8988T (cell line): ENCODE measurements around the gene UBA5.

Experiments
- DNase-seq: peaks from one replicate; pipeline ENCODE4 v3.0.0; 2011

UBA5 gene

DNA sequence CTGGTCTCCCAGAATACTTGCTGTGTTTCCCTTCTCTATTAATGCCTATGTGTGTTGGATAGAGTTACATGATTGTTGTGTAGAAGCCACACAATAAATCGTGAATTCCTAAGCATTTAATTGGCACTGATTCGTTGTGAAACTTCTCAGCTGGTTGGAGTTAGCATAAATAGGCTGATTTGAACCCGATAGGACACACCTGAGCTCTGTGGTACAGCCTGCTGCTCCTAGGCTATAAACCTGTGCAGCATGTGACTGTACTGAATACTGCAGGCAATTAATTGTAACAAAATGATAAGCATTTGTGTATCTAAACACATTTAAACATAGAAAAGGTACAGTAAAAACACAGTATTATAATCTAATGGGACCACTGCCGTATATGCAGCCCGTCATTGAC, 5.4 kb upstream of the UBA5 start:
- no peak for DNase-seq

DNA sequence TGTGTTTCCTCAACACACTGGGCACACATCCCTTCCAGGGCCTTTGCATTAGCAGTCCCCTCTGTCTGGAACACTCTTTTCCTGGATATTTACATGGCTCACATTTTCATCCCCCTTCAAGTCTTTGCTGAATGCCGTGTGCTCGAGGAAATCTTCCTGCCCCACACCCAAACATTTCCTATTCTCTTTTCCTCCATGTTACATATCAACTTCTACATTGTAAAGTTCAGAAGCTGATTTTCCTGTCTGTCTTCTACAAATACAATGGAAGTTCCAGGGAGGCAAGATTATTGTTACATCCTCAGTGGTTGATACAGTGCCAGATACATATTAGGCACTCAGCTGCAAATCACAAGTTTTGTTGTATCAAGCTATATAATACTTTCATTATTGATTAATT, 4.7 kb upstream of the UBA5 start:
- no peak for DNase-seq

DNA sequence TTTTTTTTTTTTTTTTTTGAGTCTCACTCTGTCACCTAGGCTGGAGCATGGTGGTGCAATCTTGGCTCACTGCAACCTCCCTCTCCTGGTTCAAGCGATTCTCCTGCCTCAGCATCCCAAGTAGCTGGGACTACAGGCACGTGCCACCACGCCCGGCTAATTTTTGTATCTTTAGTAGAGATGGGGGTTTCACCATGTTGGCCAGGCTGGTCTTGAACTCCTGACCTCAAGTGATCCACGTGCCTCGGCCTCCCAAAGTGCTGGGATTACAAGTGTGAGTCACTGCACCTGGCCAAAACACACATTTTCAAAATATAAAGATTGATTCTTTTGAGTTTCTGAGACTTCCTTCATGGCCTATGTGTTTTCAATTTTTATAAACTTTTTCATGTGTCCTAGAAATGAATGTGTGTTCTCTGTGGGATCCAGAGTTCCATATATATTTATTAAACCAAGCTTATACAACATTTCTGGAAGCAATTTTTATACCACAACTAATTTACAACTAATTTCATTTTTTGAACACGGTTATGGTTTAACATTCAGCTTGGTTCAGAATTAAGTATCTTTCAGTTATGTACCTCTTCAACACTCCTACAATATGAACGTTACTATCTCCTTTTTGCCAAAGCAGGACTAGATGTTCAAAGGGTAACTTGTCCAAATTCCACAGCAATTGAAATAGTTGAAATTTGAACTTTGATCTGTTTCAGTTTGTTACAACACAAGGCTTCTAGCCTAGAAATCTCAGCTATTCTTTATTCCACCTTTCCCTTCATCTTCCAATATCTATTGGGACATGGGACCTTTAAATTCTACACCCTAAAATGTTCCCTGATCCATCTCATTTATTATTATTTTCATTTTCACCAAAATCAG, 2.0 kb upstream of the UBA5 start:
- no peak for DNase-seq

DNA sequence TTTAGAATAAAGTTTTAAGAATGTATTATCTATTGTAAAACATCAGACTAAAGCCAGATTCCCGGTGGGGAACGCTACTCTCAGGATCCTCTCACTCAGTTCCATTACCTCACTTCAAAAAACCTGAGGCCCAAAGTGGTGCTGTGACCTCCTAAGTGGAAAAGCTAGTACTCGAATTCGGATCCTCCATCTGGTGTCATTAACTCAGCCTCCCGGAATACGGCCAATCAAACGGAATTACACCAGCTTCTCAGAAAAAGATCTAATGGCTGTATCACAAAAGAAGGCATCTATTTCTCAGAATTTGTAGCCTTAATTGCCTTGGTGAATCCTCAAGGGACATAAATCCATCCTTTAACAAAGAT, 1.1 kb upstream of the UBA5 start:
- no peak for DNase-seq

DNA sequence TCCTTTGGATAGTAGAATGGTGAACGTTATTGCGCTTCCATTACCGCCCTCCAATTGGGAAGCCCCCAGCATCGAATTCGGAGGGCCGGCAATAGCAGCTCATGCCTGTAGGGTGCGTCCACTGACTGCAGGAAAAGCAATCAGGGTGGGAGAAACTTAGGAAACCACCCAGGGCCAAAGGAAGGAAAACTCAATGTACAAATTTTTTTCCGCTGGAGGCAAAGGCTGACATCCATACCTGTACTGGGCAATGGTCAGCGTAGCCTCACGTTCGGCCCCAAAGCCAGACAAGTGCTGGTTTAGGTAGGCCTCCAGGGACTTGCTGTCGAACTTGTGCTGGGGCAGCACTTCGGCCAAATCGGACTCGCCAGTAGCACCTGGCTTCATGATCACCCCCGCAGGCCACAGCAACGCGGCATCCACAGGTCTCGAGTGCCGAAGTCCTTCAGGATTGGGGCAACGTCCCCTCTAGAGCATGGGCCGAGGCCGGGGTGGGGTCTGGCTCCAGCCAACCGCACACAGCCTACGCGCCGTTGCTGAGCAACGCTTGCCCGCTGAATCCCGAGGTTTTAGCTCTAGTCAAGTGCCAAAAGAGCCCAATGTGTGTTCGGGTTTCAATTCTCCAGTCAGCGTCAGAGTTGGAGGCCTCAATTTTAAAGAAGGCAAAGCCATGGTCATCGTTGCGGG, 621 bp upstream of the UBA5 start, which contains the start of gene ACAD11:
ACAD11 (minus strand) TSS at position 445 of the 687 bp plus-strand sequence; CDS start at position 387, 58 bp downstream.
- DNase-seq, result peak; percentile 50

DNA sequence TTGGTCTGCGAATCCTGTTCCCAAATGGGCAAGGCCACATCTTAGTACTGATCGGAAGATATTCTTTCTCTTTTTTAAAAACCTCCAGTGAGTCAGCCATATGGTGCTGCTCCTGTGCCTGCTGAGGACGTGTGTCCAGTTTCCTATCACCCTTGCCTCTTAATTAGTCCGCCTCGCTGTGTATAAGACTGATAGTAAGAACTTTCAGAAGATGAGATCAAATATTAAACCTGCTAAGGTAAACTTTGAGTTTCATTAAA, 612 bp downstream of the UBA5 start:
- DNase-seq, result no peak

DNA sequence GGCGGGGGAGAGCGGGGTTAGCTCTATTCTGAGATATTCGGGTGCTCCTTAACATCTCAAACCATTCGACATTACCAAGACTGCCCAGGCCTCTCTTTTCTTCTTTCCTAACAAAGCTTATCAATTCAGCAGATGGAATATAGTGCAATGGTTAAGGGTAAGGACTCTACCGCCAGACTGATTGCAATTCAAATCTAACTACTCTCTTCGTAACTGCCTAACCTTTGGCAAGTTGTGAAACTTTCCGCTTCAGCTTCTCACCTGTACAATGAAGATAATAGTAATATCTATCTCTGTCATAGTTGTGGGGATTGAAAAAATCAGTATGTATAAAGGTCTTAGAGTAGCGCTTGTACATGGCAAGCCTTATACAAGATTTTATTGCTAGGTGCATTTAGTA, 972 bp downstream of the UBA5 start:
- DNase-seq, result no peak

DNA sequence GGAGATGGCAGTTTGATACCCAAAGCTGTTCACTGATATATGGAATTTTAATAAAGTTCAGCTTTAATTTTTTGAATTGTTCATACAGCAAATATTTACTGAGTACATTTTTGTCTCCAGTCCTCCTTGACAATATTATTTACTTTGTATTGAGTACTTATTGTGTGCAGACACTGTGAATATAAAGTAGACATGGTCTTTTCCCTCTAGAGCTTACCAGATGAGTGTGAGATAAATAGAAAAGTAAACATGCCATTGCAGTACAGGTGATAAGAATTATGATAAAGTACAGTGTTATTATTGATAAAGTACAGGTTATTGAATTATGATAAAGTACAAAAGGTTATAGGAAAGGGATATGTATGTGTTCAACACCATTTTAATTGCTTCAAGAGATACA, 2.1 kb downstream of the UBA5 start:
- no peak for DNase-seq

DNA sequence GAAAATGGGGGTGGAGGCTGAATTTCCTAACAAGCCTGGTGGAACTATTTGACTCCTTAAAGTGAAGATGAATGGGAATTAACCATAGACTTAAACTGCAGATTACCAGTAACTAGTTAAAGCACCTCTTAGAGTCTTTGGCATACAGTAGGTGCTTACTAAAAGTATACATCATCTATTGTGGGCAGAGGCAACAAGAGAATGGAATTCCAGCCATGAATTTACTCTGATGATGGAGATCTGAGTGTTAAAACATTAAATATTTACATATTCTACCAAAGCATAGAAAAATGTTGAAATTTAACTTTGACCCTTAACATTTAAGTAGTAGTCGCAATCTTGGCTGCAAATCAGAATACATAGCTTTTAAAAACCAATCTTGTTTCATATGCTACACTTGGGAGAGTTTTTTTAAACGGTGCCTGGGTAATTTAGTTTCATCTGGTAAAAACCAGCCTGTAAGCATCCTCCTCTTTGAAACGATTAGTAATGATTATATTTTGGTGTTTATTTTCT, 5.2 kb downstream of the UBA5 start:
- no peak for DNase-seq

DNA sequence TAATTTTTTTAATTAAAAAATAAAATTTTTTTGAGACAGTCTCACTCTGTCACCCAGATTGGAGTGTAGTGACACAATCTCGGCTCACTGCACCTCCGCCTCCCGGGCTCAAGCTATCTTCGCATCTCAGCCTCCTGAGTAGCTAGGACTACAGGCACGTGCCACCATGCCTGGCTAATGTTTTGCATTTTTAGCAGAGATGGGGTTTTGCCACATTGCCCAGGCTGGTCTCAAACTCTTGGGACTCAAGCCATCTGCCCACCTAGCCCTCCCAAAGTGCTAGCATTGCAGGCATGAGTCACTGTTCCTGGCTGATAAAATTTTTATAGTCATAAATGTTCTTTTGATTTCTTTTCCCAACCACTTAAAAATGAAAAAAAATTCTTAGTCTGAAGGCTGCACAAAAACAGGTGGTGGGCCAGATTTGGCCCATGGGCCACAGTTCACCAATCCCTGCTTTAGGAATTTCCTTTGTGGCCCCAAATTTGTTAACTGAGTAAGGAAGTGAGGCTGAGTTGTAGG, 9.2 kb downstream of the UBA5 start:
- DNase-seq, result no peak

DNA sequence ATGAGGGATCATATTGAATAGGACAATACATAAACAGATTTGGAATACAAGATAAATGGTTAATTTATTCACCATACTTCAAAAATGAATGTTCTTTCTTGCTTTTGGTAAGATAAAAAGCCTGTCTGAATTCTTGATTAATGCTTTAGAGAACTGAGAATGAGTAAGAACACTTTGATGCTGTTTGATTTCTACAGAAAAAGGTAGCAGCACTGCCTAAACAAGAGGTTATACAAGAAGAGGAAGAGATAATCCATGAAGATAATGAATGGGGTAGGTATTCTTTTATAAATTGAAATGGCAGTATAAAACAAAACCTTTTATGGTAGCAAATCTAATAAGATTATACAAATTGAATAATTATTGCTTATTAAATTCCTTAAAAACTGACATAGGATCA, 15.3 kb downstream of the UBA5 start:
- DNase-seq, result no peak

DNA sequence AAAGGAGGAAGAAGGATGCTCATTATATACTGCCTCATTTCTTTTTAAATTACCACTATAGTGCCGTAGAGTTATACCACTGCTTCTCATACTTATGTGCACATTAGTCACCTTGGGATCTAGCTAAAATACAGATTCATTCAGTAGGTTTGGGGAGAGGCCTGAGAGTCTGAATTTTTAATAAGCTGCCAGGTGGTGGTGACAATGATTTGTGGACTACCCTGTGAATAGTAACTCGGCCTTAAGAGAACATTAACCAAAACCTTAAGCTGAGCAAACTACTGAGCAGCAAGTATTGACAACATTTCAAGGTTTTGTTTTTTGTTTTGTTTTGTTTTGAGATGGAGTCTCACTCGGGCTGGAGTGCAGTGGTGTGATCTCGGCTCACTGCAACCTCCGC, 19.8 kb downstream of the UBA5 start:
- no peak for DNase-seq

DNA sequence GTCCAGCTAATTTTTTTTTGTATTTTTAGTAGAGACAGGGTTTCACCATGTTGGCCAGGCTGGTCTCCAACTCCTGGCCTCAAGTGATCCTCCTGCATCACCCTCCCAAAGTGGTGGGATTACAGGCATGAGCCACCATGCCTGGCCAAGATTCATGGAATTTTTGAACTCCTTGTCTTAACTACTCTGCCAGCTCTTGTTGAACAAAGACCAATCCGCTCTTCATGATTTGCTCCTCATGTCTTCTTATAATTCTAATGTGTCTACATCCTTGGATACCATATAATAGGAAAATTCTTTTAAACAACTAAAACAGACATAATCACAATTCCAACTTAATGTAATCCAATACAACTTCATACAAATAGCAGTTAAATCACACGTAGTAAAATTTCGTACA, 21.3 kb downstream of the UBA5 start:
- no peak for DNase-seq

DNA sequence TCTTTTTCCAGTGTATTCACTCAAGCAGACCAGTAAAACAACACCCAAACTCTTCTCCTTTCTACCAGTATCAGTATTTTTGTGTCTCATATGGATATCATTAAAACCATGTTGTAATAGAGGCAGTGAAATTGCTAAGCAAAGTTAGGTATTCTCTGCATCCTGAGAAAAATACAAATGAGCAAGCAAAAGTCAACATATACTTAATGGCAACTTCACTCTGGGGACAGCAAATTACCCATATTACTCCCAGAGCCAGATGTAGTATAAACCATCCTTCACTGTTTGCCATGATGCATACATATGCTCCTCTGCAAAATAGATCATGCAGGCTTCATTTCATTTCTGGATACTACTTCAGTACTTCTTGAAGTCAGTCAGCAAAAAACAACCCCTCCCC, 22.1 kb downstream of the UBA5 start:
- DNase-seq, result no peak

DNA sequence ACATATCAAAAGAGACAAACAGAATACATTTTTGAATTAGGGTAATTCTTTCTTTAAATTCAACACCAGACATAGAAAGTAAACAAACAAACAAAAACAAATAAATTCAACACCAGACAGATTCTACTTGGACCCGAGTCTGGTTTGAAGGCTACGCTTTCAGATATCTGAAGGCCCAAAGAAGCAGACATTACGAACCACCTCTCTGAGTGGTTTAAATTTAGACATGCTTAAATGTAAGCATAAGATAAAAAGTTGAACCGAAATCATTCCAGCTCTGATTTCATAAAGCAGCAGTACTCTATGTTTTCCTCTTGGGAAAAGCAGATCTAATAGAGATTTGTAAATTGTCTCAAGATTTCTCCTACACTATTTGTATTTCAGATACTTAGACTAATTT, 29.9 kb downstream of the UBA5 start:
- no peak for DNase-seq

DNA sequence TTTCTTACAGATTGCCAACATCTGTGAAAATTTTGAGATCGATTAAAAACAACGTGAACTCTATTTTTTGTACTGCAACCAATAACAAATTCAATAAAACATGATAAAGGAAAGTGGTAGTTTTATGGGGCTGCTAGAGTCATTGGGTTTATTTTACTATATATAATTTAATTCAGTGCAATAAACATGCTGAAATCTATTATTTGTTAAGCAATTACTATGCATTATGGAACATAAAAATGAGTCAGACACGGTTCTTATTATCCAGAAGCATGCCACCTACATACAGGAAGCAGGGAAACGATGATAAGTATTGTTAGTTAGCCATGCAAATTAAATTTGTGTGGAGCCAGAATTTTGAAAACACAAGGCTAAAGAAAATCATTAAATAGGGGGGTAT, 34.9 kb downstream of the UBA5 start:
- no peak for DNase-seq

DNA sequence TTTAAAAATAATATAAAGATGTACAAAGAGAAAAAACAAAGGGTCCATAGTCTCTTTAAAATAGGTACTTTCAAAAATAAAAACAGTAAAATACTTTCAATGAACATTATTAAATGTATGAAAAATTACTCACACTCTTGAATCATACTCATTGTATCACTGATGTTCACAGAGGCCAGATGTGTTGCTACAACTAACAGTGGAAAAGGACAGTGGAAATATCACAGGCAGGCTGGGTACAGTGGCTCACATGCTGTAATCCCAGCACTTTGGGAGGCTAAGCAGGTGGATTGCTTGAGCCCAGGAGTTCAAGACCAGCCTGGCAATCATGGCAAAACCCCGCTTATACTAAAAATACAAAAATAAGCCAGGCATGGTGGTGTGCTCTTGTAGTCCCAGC, 35.3 kb downstream of the UBA5 start:
- DNase-seq, result no peak

DNA sequence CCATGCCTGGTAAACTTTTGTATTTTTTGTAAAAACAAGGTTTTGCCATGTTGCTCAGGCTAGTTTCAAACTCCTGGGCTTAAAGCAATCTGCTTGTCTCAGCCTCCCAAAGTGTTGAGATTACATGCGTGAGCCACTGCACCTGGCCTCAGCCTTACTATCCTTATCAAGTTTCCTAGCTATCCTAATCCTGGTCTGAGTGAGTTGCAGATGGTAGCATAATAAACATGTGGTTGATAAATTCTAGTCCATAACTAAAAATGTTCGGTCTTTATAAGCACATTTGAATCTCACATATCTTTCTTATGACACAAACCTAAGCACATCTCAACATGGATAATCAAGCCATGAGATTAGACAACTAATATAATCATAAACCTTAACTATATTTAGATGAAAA, 43.6 kb downstream of the UBA5 start:
- no peak for DNase-seq

DNA sequence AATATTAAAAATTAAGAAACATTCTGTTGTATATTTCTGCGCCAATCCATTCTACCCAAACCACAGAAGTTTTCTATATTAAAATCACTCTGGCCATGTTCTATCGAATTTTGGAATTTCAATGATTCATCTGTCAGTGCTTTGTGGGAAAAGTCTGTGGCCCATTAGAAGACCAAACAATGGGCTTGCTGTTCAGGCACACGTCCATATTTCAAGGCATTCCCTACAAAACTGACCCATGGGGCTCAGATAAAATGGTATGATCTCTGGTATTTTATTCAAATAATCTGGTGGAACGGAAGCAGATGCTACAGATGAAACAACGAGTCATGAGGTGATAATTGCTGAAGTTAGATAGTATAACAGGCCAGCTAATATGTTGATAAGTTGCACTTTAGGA, 49.6 kb downstream of the UBA5 start:
- DNase-seq, result no peak

DNA sequence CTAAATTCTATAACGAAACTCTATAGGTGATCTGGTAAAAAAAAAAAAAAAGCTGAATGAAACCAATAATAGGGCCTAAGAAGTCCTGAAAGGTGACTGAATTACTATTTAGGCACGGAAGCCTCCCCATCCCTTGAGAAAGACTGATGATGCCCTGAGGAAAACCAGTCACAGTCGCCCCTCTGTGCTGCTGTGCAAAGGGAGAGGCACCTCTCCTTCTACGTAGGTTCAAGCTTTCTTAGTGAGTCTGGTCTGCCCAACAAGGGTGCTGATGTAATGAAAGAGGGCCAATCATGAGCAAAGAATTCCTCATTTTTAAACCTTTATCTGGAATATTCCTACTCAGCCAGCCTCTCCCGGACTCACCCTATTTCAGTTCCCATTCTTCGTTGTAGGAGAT, 50.2 kb downstream of the UBA5 start:
- no peak for DNase-seq

DNA sequence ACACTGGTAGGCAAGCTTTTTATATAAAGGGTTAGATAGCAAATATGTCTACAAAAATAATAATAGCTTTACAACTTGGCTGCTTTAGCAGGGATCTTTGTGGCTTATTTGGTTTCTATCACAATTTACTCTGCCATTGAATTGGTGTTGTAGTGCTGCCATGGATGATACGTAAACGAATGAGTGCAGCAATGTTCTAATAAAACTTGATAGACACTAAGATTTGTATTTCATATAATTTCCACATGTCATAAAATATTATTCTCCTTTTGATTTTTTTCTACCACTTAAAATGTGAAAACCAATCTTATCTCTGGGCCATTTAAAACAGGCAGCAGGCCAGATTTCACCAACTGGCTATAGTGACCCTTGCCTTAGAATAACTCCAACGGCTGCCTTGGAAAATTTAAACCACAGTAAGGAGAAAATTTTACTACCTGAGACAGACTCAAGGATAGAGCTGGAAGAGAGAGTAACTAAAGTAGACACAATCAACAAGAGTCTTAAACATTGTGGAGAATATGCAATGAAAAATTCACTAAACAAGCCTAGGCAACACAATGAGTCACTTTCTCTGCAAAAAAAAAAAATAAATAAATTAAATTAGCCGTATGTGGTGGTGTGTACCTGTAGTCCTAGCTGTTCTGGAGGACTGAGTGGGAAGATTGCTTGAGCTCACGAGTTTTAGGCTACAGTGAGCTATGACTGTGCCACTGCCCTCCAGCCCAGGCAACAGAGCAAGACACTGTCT, 54.0 kb downstream of the UBA5 start:
- no peak for DNase-seq

DNA sequence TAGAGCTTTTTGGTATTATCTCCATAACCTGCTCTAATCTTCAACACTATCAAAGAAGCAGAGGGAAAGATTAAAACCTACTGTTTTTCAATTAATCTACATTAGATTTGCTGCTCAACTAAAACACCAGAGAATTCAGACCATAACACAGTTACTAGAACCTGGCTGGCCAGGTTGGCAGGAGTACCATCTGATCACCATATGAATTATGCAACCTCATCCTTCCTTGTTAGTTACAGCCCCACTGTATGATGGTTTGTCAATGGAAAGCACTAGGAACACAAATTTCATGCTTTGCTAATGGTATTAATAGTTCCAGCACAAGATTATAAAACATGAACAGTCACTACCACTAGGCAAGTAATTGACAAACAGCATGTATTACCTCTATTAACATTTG, 56.2 kb downstream of the UBA5 start:
- no peak for DNase-seq

DNA sequence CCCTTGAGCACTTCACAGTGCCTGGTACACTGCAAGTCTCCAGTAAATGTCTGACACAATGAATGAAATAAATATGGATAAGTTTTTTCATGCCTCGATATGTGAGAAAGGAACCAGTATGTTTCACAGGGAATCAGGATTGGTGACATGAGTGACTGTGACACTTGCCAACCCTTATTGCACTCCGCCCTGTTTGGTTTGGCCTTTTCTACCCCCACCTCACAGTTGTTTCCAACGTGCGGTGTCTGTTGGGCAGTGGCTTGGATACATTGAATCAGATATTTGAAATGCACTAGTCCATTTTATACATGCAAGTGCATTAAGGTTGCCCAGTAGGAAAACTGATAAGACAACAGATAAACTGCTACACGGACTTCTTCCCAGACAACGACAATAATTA, 60.1 kb downstream of the UBA5 start:
- DNase-seq, result no peak
